CD4-positive, alpha-beta T cell treated with Interleukin-17A for 1 hour (primary cell): ENCODE measurements around the gene MED13L.

ENCODE experiments used
- DNase-seq: peaks from one replicate; pipeline ENCODE4 v3.0.0-alpha.2; 2020

The MED13L gene

DNA sequence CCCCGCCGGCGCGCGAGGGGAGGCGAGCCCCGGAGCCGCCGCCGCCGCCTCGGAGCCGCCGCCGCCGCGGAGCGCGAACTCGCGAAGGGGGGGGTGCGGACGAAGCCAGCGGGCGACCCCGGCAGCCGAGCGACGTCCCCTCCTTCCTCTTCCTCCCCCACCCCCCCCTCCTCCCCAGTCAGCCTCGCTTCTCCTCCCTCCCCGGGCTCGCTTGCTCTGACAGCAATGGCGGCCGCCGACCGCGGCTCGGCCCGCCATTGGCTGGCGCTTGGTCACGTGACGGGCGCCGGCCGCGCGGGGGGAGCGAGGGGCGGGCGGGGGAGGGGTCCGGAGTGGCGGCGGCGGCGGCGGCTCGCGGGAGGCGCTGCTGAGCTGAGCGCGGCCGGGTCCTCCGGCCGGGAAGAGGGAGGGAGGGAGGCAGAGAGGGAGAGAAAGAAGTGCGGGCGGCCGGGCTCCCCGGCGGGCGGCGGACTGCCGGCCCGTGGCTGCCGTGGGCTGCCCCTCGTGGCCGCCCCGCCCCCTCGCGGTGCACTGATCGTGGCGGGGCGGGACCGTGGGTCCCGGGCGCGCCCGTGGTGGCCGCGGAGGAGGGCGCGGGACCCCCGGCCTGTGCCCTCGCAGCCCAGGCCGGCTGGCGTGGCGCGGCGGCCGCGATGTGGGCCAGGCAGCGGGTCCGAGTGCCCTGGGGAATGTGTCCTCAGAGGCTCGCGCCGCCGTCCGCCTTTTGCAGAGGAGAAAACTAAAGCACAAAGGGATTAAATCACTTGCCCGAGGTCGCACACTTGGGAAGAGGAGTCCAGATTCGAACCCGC, at the start of gene MED13L:
Gene MED13L, minus strand, starts transcription at position 227 of the 812 bp plus-strand sequence. CDS start 562 bp downstream, outside the sequence.
- DNase-seq, result peak; percentile 92

DNA sequence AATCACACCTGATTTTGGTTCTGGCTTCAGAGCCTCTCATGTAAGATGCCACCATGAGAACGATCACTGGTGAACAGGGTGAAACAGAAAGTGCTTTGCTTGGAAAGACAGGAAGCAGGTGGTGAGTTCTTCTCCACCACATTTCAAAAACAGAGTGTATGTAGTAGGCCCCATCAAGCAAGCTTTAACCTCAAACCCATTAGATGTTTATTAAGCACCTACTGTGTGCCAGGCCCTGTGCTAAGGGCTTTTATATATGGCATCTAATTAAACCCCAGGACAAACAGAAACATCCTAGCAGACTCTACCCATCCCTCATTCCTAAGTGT, 47.8 kb upstream of the MED13L start:
- peak; percentile 49 for DNase-seq

DNA sequence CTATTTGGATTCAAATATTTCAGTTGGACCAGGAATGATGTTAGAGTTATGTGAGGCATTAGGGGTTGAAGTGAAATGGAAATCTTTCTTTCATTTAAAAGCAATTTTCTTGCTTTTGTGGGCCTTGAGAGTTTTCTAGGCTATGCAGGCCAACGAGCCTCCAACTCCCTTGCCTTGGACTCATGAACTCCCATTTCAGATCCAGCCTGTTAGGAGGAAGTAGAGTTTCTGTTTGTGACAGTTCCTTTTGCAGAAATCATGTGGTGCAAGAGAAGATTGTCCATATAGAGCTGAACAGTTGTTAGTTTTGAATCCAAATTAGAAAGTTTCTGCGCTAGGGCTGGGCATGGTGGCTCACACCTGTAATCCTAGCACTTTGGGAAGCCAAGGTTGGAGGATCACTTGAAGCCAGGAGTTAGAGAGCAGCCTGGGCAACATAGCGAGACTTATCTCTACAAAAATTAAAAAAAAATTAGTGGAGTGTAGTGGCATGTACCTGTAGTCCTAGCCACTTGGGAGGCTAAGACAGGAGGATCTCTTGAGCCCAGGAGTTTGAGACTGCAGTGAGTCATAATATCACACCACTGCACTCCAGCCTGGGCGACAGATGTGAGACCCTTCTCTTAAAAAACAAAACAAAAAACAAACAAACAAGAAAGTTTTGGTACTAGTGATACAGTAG, 47.3 kb upstream of the MED13L start:
- no peak for DNase-seq

DNA sequence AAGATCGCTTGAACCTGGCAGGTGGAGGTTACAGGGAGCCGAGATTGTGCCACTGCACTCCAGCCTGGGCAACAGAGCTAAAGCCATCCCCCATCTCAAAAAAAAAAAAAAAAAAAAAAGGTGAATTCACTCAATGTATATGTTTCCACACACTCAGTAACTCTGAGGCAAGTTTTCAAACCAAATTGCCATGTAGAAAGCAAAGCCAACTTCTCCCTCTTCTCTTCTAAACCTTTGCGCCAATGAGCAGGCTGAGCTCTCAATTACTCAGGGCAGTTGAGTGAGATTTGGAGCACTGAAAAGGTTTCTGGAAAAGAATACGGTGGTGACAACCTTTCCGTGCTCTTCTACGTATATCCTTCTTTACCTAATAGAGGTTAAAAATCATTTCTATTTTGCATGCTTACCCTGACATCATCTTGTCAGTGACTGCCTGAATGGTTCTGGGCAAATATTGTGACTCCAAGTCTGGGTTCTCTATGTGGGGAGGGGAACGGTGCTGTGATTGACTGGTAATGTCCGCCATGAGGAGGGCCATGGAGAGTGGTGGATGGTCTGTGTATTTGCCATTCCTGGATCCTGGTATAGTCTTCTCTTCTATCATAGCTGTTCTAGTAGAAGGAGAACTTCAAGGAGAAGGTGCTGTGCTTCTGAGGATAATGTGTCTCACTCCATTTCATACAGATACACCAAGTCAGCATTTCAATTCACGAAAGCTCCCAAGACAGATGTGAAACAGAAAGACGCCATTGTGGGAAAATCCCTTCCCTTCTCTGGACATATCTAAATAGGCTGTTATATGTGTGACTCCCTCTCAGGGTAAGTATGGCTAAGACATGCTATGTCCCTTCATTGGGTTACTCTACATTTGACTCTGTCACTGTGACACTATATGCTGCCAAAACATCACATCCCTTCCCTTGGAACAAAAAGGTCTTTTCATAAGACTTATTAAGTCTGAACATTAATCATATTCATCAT, 46.2 kb upstream of the MED13L start:
- no peak for DNase-seq

DNA sequence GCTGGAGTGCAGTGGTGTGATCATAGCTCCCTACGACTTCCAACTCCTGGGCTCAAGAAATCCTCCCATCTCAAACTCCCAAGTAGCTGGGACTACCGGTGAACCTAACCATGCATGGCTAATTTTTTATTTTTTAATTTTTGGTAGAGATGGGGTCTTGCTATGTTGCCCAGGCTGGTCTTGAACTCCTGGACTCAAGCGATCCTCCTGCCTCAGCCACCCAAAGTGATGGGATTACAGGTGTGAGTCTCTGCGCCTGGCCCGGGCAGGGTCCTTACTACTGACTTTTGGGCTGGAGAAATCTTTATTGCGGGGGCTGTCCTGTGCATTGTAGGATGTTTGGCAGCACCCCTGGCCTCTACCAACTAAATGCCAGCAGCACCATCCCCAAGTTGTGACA, 44.4 kb upstream of the MED13L start:
- no peak for DNase-seq

DNA sequence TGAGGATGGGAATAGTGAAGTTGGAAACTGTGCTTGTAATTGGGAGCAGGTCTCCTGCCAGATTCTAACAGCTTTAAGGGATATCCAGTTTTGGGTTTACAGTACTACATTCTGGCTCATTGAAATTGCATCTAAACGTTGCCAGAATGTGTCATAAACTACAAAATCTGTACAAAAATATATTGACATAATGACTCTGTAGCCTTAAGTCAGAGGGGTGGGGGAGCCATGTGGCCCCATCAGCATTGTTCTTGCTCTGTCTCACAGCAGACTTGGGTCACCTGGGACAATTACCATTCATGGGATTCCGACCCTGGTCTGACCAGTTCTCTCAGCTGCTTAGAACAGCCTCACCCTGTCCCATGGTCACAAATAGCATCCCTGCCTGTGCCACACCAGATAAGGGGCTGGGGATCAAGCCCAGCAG, 43.3 kb upstream of the MED13L start:
- DNase-seq, result no peak

DNA sequence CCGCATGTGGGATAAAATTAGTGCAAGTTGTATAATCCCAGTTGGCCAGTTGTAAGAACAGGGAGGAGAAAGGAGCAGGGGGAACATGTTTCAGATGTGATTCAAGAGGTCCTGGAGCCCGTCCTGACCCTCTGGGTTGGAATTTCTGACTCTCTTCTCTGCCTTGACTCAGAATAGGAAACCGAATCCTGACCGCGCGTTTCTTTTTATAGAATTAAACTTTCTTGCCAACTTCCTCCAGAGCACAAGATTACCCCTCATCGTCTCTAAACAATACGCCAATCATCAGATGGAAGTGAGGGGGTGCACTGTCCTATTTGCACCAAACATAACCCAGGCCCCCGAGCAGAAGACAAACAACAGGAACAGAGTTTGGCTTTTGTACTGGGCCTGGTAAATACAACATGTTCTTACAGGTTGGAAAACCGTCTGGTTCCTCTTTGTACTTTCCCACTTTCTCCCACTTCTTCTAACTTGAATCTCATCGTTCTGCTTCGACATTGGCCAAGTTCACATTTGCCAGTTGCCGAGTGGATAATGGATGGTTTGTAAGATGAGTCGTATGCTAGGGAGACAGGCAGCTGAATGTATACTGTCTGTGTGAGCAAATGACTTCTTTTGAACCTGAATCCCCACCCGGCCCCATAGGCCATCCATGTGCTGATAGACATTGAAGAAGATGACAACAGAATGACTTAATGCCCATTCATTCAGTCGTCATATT, 42.6 kb upstream of the MED13L start:
- no peak for DNase-seq

DNA sequence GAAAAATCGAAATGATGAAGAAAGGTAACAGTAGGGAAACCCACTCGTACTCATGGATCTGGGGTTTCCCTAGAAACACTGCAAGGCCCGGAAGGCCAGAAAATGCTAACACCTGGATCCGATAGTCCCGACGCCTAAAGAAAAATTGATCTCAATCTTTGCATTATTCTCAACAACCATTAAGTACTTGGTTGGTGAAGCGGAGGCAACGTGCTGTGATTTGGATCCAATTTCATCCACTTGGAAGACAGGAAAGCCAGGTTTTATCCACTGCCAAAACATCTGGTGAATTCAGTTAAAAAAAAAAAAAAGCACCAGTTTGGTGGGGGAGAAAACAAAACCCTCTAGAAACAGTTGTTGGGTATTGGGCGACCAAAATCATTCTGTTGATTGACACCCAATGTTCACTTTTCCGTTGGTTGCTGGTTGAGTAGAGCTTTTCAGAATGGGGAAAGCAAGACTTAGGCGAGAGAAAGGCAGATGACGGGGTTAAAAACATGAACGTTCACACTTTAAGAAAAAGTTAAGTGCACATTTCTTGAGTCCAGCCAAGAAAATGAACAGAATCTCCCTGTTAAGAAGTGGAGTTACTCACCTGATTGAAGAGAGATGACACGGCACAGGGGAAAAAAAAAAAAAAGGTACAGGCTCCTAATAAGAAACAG, 41.9 kb upstream of the MED13L start:
- no peak for DNase-seq

DNA sequence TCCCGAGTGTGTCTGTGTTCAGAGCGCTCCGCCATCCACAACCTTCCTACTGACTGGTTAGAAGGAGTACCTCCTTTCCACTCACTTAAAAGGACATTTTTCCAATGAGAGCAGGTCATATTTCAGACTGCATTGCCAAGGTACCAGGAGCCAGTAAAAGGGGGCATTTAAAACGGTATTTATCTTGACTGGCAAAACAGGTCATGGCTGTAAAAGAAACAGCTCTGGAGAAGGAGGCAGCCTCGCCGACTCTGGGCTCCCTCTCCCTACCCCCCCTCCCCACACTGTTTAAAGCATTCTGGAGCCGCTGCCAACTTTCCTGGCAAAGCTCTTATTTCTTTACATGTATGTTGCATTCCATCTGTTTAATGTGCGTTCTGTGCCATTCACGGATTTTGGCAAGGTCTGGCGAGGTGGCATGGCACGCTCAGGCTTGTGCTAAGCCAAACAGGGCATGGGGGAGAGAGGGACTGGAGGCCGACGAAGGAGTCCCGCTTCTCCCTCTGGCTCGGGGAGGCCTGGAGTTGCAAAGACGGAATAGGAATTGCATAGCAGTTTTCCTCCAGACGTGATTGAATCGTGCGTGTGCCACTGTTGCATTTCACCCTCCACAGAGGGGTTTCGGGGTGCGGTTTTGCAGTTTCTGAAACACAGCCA, 41.2 kb upstream of the MED13L start:
- DNase-seq, result no peak

DNA sequence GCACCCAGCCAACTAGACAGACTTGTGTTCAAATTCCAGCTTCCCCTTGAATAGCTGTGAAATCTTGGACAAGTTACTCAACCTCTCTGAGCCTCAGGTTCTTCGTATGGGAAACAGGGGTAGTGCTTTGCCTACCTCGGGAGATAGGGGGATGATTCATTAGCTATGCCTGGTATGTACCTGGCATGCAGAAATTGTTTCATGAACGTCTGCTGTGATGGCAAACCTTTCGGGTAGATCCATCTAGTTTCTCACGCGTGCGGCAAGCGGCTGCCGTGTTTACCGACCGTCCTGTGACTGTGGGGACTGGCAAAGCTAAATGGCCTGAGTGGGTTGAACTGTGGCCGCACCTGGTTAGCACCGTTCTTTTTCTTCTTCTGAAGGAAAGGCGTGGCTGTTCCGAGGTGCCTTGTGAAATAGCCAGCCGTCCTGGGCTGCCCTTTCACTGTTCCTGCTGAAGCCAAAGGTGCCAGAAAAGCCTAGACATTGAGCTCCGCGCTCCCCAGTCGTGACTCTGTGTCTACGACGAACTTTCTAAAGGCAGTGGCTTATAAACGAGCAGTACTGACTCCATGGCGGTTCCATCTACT, 40.6 kb upstream of the MED13L start:
- no peak for DNase-seq

DNA sequence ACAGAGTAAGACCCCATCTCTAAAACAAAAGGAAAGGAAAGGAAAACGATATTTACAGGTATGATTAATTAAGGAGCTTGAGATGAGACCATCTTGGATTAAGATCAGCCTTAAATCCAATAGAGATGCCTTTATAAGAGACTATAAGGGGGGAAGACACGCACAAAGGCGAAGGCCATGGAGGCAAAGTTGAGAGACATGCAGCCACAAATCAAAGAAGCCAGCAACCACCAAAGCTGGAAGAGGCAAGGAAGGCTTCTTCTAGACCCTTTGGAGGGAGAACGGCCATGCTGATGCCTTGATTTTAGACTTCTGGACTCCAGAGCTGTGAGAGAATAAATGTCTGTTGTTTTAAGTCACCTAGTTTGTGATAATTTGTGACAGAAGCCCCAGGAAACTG, 39.6 kb upstream of the MED13L start:
- DNase-seq, result no peak

DNA sequence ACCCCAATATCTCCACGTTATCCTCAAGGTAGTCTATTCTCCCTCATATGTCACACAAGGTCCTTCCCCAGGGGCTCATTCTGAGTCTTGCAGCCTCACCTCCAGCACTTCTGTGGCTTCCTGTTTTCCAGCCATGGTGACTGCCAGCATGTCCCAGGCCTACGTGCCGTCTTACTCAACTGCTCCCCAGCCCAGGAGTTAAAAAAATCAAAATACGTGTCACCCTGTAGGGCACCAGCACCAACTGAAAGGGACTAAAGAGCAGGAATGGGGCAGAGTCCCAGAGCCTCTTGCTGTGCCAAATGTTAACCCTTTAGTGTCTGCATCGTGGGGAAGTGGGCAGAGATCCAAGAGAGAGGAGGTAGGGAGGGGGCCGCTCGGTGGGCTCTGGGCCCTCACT, 37.0 kb upstream of the MED13L start:
- DNase-seq, result no peak

DNA sequence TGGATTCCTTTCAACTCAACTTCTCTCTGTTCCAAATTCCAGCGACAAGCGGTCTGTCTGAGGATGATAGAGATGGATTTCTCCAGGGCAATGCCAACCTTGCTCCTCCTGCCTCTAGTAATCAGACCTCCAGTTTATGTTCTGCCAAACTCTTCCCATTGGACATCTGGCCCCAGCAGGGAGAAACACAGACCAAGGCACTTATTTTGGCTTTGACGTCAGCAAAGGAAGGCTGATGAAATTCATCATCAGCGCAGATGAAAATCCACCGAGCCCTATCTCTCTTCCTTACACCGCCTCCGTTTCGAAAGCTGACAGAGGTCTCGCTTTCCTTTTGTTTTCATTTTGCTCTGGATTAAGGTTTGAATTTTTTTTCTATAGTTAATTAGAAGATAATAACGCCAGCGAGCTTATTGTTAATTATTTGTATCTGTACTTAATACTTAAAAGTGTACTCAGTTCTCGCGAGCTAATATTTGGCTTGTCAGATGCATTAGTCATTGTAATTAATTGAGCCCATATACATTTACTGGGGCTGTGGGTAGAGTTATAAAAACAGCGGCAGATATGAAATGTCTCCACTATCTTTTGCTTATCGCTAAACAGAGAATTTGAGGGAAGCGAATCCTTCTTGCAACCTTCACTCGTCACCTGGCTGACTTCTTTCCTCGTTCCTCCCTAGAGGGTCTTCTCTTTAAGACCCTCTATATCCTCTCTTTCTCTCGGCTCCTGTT, 35.9 kb upstream of the MED13L start:
- no peak for DNase-seq

DNA sequence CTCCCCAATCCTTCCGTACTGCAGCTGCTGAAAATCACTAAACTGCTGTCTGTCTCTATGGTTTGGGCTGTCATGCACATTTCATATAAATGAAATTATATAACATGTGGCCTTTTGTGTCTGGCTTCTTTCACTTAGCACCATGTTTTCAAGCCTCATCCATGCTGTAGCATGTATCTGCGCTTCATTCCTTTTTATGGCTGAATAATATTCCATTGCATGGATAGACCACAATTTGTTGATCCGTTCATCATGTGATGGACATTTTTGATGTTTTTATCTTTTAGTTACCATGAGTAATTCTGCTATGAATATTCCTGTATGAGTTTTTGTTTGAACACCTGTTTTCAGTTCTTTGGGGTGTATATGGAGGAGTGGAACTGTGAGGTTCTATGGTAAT, 32.6 kb upstream of the MED13L start:
- no peak for DNase-seq

DNA sequence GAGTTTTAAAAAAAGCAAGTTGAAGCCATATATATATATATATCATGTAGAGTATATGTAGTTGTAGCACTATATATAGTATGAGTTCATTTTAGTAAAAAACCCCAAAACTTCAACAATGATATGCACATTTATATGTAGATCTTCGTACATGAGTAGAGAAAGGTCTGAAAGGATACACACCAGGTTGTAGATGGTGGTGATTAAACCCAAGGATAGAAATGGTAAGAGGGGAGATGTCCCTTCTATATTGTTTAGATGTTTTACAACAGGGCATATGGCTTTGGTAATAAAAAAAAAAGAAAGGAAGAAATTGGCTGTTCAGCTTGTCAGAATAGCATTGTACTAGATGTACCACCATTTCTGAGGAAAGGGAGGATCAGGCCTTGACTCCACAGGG, 31.9 kb upstream of the MED13L start:
- DNase-seq, result no peak

DNA sequence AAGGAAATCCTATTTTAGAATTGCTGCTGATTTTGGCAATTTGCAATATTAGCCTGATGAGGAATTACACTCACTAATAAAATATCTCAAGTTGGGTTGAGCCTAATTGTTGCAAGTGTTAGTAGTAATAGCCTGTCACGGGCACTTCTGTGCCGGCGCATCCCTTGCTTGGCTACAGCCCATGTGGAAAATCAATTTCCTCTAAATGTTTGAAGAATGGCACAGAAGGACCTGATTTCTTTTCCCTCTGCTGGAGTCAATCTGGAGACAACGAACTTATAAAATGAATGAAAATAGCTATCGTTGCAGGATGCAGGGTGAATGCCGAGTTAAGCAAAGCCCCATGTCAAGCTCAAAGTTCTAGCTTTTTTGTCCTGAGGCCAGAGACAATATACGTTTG, 31.2 kb upstream of the MED13L start:
- no peak for DNase-seq

DNA sequence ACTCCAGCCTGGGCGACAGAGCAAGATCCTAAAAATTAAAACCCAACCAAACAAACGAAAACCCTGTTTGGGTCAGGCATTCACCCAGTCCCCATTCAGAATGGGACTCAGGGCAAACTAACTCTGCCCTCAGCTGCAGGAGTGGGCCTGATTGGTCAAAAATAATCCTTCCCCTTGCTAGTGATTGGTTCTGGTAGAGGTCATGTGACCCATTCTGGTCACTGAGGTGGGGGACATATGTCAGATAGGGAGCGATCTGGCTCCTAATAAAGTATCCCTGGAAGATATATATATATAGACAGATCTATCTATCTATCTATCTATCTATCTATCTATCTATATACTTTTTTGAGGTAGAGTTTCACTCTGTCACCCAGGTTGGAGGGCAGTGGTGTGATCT, 29.5 kb upstream of the MED13L start:
- no peak for DNase-seq

DNA sequence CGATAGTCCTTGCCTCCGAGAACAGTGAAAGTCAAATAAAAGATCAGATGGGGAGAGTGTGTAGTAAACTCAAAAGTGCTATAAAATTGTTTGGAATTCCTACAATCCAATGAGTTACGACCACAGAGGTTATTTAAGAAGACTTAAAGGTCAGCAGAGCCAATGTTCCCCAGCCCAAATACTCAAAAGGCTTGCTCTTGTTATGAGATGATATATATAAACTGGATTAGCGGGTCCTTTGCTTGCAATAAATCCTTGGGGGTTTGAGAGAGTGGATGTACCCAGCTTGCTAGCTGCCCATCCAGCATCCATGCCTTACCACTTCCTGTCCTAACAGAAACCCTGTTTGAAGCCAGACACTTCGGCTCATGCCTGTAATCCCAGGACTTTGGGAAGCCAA, 29.0 kb upstream of the MED13L start:
- DNase-seq, result no peak

DNA sequence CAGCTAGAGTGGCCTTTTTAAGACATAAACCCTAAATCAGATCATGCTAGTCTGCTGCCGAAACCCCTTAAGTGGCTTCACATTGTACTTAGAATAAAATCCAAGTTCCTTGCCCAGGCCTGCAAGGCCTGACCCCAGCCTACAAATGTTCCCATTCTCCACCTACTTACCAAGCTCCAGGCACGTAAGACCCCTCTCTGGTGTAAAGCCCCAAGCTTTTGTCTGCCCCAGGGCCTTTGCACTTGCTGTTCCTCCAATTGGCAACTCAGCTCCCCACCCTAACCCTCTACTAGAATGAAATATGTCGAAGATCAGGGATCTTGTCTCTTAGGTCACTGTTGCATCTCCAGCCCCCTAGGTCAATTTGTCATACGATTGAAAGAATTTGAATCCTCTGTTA, 27.1 kb upstream of the MED13L start:
- DNase-seq, result no peak

DNA sequence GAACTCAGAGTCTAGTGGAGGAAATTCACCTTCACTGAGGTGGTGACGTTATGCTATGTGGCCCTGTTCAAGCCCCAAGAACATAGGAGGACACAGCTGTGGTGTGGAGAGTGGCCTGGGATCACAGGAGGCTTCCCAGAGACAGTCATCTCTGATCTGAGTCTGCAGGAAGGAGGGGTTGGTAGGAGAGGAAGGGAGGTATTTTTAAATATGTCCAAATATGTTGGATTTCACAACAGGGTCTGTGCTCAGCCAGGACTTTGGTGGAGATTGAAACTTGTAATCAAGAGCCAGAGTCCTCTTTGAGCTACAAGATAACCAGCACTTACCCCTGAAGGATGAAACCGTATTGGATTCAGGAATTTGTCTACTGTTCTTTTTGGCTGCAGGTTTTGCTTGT, 26.4 kb upstream of the MED13L start:
- no peak for DNase-seq

DNA sequence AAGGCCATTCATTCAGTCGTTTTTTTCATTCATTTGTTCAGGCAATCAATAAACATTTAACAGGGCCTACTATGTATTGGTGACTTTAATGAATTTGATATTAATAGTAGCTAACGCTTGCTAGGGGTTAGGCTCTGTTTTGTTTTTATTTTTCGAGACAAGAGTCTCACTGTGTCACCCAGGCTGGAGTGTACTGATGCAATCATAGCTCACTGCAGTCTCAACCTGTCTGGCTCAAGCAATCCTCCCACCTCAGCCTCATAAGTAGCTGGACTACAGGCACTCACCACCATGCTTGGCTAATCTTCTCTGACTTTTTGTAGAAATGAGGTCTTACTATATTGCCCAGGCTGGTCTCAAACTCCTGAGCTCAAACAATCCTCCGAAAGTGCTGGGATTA, 25.6 kb upstream of the MED13L start:
- DNase-seq, result no peak
